A172 (cell line): ENCODE results near the gene DACH1. TPM values are rescaled to one million over a fixed set of nuclear protein-coding genes. Genes with fewer than 3 reads are reported as not detected.

Source experiments
- DNase-seq: peaks from one replicate; pipeline ENCODE4 v3.0.0-alpha.2; 2015; ENCODE audit warnings: low spot score
- total RNA-seq: library from RNA; depleted of rRNA; stranded (reverse); fragments of >200 nt; shearing (Covaris generic); gene quantifications from 2 replicates; pipeline ENCODE4 v1.2.3, GENCODE V29; 2014

DACH1 gene
- total RNA-seq, 1 experiment from 2014 or later = not detected

DNA sequence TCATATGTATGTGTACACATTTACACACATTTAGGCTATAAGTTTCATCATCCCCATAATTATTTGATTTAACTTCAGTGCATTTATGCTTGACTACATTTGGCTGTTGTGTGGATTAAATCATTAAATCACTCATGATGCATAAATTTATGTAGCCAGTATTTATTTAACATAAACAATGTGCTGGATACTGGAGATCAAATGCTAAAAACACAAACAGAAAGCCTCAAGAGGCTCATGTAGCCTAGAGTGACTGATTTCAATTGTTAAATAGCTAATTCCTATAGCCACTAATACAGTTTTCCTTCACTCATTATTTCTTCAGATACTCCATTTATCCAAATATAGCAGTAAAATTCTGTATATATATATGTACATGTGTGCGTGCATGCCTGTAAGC, 376.0 kb downstream of the DACH1 start:
- no peak for DNase-seq

DNA sequence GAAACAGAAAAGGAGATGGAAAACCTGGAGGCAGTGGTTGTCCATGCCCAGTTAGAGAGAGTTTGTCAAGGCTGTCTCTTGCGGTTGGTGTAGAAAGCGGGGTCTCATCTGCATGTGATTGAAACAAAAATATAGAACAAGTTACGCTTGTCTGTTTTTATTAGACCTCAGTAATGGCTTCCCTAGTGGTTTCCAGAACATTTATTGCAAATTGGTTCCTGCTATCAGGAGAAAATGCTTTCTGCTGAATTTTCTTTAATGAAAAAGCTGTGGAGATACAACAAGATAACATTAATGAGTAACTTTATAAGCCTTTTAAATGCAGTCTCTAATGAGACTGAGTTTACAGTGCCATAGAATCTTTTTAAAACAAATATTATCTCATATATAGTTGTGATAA, 378.0 kb downstream of the DACH1 start:
- no peak for DNase-seq

GRCh38 chr13:71488201-71488600, 378.8 kb downstream of the DACH1 start:
- no peak for DNase-seq

GRCh38 chr13:71485913-71486312, 381.1 kb downstream of the DACH1 start:
- DNase-seq = no peak

GRCh38 chr13:71483733-71484132, 383.3 kb downstream of the DACH1 start:
- DNase-seq = no peak

DNA sequence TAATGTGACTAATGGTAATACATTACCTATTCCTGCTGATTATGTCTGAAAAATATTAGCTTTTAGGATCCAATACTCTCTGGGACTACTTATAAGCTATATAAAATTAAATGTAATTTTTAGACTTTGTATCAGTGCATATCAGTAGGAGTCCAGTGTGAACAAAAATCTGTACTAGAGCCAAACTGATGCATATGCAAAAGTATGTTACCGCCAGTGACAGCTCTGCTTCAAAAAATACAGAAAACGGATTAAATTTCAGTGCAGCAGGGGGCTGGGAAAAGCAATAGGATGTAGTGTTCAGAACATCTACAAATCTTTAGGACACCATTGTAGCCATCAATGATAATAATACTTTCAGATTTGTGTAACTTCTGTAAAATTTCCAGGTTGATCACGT, 385.5 kb downstream of the DACH1 start:
- no peak for DNase-seq

GRCh38 chr13:71481046-71481445, 386.0 kb downstream of the DACH1 start:
- no peak for DNase-seq

- DNase-seq = no peak
Measured at GRCh38 chr13:71477735-71478134, 389.3 kb downstream of the DACH1 start.

DNA sequence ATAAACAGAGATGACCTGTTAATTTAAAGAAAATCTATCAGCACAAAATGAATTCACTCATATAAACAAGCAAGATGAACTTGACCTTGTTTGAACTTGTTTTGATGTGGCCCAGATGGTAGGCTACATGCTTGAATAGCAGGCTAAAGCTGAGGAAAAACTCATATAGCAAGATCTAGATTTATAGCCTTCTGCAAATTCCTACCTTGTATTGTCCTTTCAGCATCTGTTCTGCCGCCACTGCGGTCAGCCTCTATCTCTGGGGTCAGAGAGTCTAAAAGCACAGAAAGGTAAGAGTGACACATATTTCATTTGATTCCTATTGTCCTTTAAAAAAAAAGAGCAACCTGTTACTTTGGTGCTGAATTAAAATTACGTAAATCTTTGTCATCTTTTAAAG, 392.1 kb downstream of the DACH1 start:
- DNase-seq = no peak

GRCh38 chr13:71469626-71470025, 397.4 kb downstream of the DACH1 start:
- DNase-seq = no peak

DNA sequence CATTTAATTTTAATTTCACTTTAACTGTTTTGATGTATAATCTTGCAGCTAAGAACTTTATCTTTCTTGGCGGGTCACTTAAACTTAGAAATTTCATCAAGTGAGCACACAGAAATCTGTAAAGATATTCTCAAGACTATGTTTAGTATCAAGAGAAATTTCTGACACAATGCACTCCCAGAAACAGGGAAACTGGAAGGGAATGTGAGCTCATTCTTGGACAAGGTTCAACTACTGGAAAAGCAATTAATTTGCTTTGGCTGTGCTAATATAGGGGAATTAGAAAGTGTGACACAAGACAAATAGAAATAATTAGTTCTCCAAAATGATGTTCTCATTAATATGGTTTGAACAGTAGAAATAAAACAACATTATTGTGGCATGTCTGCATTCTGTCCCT, 402.3 kb downstream of the DACH1 start:
- no peak for DNase-seq

GRCh38 chr13:71461892-71462291, 405.1 kb downstream of the DACH1 start:
- no peak for DNase-seq

GRCh38 chr13:71460211-71460610, 406.8 kb downstream of the DACH1 start:
- no peak for DNase-seq

GRCh38 chr13:71459708-71460107, 407.3 kb downstream of the DACH1 start:
- no peak for DNase-seq

DNA sequence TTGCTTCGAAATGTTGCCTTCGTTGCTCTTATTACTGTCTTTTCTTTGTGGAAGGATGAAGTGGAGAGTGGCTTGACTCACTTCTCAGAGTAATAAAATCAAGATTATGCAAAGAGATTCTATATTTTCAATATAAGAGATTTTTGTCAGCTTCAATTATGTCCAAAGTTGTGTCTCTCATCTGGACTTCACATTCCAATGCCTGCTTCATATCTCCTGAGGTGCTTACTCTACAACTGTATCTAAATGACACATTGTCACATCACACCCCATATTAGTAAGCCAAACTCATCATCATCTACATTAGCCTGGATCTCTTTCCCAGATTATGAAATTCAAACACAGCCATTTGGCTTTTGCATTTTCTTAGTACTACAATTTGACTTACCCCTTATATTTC, 409.4 kb downstream of the DACH1 start:
- no peak for DNase-seq

- no peak for DNase-seq
Measured at GRCh38 chr13:71456136-71456535, 410.9 kb downstream of the DACH1 start.

- no peak for DNase-seq
Measured at GRCh38 chr13:71454509-71454908, 412.5 kb downstream of the DACH1 start.

- no peak for DNase-seq
Measured at GRCh38 chr13:71448080-71448630, 418.8 kb downstream of the DACH1 start.

GRCh38 chr13:71437704-71438103, 429.3 kb downstream of the DACH1 start:
- DNase-seq = no peak

- DNase-seq = no peak
Measured at GRCh38 chr13:71430681-71431080, 436.3 kb downstream of the DACH1 start.

- peak; percentile 45 for DNase-seq
Measured at GRCh38 chr13:71417205-71417604, 449.8 kb downstream of the DACH1 start.

DNA sequence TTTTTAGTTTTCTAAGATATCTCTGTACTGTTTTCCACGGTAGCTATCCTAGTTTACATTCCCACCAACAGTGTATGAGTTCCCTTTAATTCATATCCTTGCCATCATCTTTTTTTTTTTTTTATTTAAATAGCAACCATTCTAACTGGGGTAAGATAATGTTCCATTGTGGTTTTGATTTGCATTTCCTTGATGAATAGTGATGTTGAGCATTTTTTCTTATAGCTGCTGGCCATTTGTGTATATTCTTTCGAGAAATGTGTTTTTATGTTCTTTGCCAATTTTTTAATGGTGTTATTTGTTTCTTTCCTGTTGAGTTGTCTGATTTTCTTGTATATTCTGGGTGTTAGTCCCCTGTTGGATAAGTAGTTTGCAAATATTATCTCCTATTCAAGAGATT, 454.8 kb downstream of the DACH1 start:
- DNase-seq = no peak

DNA sequence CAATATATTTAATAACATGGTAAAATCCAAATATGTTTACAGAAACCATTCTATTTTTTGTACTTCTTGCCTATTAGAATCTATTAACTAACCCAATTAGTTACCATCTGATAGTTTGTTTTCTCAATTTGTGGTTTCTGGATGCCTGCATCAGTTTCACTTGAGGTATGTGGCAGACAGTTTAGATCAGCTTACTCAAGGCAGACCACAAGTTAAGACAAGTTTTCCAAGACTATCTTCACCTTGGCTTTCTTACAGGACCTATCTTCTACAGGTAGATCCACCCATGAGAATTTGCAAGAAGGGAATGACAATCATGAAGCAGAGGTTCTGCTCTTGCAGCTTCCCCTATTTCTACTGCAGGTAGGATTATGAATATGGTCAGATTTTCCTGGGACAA, 458.6 kb downstream of the DACH1 start:
- DNase-seq = no peak

DNA sequence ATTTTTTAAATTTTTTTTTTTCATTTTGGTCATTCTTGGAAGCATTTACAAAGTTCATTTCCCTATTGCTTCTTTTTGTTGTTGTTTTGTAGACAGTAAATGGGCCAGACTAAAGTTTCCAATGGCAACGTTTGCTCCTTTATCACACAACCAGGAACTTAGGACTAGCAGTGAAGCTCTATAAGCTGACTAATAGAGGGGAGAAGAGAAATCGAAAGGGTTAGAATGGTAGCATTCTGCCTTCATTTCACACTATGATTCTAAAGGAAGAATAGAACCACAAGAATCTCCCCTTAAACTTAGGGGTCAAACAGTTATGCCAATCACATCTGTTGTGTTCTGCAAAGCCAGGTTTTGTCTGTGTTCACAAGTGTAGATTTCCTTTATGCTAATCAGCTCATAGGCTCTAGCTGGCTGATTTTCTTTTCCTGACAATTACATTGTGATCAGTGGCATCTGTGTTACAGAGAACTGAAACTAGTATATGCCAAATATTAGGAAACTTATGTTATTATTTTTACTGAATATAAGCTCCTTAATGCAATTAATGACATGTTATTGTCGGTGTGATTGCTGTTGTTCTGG, 467.3 kb downstream of the DACH1 start:
- DNase-seq = no peak
